ENCODE data around the gene SYCE3.

Gene SYCE3

GRCh38 chr22:50548040-50548920, 14.4 kb downstream of the SYCE3 start:
- H3K4me1 Mint-ChIP-seq, result no peaks in the 10 kb centered on the region
- no peak overlapping the region for H3K4me3 Mint-ChIP-seq
- TF ChIP-seq, protein P1, sequence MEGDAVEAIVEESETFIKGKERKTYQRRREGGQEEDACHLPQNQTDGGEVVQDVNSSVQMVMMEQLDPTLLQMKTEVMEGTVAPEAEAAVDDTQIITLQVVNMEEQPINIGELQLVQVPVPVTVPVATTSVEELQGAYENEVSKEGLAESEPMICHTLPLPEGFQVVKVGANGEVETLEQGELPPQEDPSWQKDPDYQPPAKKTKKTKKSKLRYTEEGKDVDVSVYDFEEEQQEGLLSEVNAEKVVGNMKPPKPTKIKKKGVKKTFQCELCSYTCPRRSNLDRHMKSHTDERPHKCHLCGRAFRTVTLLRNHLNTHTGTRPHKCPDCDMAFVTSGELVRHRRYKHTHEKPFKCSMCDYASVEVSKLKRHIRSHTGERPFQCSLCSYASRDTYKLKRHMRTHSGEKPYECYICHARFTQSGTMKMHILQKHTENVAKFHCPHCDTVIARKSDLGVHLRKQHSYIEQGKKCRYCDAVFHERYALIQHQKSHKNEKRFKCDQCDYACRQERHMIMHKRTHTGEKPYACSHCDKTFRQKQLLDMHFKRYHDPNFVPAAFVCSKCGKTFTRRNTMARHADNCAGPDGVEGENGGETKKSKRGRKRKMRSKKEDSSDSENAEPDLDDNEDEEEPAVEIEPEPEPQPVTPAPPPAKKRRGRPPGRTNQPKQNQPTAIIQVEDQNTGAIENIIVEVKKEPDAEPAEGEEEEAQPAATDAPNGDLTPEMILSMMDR (IDR thresholded peaks at IDR 0.05; ENCODE audit: unreplicated experiment in 3 of 3), result no peak
- no peaks in the 10 kb centered on the region for H3K9me3 Mint-ChIP-seq
- H3K27ac Mint-ChIP-seq, result no peak overlapping the region
- H3K36me3 Mint-ChIP-seq (ENCODE audit: low read depth), result no peaks in the 10 kb centered on the region
- peaks cover 4% of the 10 kb centered on the region for H3K27me3 Mint-ChIP-seq (ENCODE audit: low read depth)

- Mint-ChIP-seq H3K9me3 (no peaks in the 10 kb centered on the region), H3K36me3 (ENCODE audit: low read depth) (no peaks in the 10 kb centered on the region), H3K27me3 (ENCODE audit: low read depth) (peaks cover 6% of the 10 kb centered on the region), H3K27ac (no peak overlapping the region), H3K4me3 (no peak overlapping the region), H3K4me1 (no peaks in the 10 kb centered on the region)
- TF ChIP-seq, protein P1 (IDR thresholded peaks at IDR 0.05; ENCODE audit: unreplicated experiment in 3 of 3), result no peak
Measured at GRCh38 chr22:50547263-50547985, 15.3 kb downstream of the SYCE3 start.

- Mint-ChIP-seq H3K9me3 (no peaks in the 10 kb centered on the region), H3K36me3 (ENCODE audit: low read depth) (no peaks in the 10 kb centered on the region), H3K27ac (no peak overlapping the region), H3K27me3 (ENCODE audit: low read depth) (peaks cover 12% of the 10 kb centered on the region), H3K4me3 (no peak overlapping the region), H3K4me1 (no peaks in the 10 kb centered on the region)
- TF ChIP-seq, protein P1 (IDR thresholded peaks at IDR 0.05; ENCODE audit: unreplicated experiment in 3 of 3), result no peak
Measured at GRCh38 chr22:50546326-50547262, 16.1 kb downstream of the SYCE3 start.

DNA sequence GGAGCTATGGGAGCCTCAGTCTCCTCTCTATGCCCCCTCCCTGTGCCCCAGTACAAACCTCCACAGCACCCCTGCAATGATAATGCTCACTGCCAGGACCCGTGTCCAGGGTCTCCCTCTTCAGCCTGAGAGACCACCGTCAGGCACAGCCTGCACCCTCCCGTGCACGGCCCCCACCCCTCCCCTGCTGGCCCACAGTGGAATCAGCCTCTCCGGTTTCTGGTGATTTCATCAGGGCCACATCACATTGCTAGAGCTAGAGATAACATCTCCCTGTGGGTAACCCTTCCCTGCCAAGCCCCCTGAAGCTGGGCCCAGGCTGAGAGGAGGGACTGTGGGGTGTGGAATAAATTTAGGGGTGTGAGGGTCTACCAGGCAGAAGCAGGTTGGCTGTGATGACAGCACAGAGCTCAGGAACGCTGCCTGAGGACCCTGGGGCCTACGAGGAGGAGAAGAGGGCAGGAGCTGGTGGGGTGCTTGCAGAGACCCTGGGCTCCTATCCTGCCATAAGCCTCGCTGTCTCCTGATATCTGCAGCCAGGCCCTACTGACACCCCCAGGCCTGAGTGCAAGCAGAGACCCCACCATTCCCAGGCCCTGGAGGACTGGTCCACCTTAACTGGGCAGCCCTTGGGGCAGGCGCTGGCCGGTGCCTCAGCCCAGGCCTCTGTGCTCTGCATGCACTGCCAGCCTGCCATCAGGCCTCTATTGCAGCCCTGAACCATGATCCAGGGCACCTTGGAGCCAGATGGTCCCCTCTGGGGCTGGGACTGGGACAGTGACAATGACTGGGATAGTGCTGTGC, 17.0 kb downstream of the SYCE3 start, which contains the start of gene KLHDC7B:
Gene KLHDC7B, plus strand, starts transcription at position 378 of the 804 bp plus-strand sequence. Its CDS starts 345 bp downstream, at position 723.
- Mint-ChIP-seq H3K36me3 (ENCODE audit: low read depth) (no peaks in the 10 kb centered on the region), H3K27me3 (ENCODE audit: low read depth) (peaks cover 12% of the 10 kb centered on the region), H3K4me3 (no peak within 1 kb of the TSS), H3K4me1 (no peaks in the 10 kb centered on the region), H3K9me3 (no peaks in the 10 kb centered on the region), H3K27ac (no peak within 1 kb of the TSS)
- TF ChIP-seq, protein P1 (IDR thresholded peaks at IDR 0.05; ENCODE audit: unreplicated experiment in 3 of 3), result no peak

GRCh38 chr22:50544746-50545253, 17.9 kb downstream of the SYCE3 start:
- Mint-ChIP-seq H3K9me3 (no peaks in the 10 kb centered on the region), H3K4me1 (no peaks in the 10 kb centered on the region), H3K36me3 (ENCODE audit: low read depth) (no peaks in the 10 kb centered on the region), H3K4me3 (no peak overlapping the region), H3K27ac (no peak overlapping the region), H3K27me3 (ENCODE audit: low read depth) (peaks cover 12% of the 10 kb centered on the region)
- TF ChIP-seq, protein P1 (IDR thresholded peaks at IDR 0.05; ENCODE audit: unreplicated experiment in 3 of 3), result no peak

All from nephron (organoid).